ENCODE results near the gene APH1B.
"Not testable (repeated sequence)": the region's sequence is repeated elsewhere in the genome, so short reads cannot be mapped to it uniquely, and the experiment has no call there.

APH1B gene

GRCh38 chr15:63332367-63333124 is 55.1 kb downstream of the APH1B start:
- DNase-seq = no peak

- no peak for DNase-seq
Observed at GRCh38 chr15:63334821-63335220, 57.4 kb downstream of the APH1B start.

- DNase-seq = no peak
Observed at GRCh38 chr15:63335543-63336240, 58.3 kb downstream of the APH1B start.

GRCh38 chr15:63337046-63337445 is 59.6 kb downstream of the APH1B start:
- DNase-seq = no peak

- no peak for DNase-seq
Observed at GRCh38 chr15:63338170-63338569, 60.8 kb downstream of the APH1B start.

- DNase-seq = no peak
Observed at GRCh38 chr15:63339006-63339766, 61.8 kb downstream of the APH1B start.

GRCh38 chr15:63339836-63340235 is 62.4 kb downstream of the APH1B start:
- no peak for DNase-seq

GRCh38 chr15:63340353-63340752 is 62.9 kb downstream of the APH1B start:
- DNase-seq = no peak

GRCh38 chr15:63340878-63341277 is 63.5 kb downstream of the APH1B start:
- DNase-seq = no peak

GRCh38 chr15:63341898-63342297 is 64.5 kb downstream of the APH1B start:
- DNase-seq = no peak

GRCh38 chr15:63342996-63343562 is 65.7 kb downstream of the APH1B start:
- DNase-seq = not testable (repeated sequence)

GRCh38 chr15:63344731-63345390 is 67.5 kb downstream of the APH1B start:
- no peak for DNase-seq

- DNase-seq = no peak
Observed at GRCh38 chr15:63345391-63345752, 68.0 kb downstream of the APH1B start.

GRCh38 chr15:63347074-63347857 is 69.9 kb downstream of the APH1B start:
- DNase-seq = no peak

- no peak for DNase-seq
Observed at GRCh38 chr15:63348392-63348791, 71.0 kb downstream of the APH1B start.

- DNase-seq = no peak
Observed at GRCh38 chr15:63349156-63349555, 71.8 kb downstream of the APH1B start.

- no peak for DNase-seq
Observed at GRCh38 chr15:63349621-63350020, 72.2 kb downstream of the APH1B start.

GRCh38 chr15:63350178-63350621 is 72.8 kb downstream of the APH1B start:
- no peak for DNase-seq

- no peak for DNase-seq
Observed at GRCh38 chr15:63351170-63351569, 73.8 kb downstream of the APH1B start.

- no peak for DNase-seq
Observed at GRCh38 chr15:63352808-63353207, 75.4 kb downstream of the APH1B start.

- DNase-seq = no peak
Observed at GRCh38 chr15:63353261-63353660, 75.9 kb downstream of the APH1B start.

- no peak for DNase-seq
Observed at GRCh38 chr15:63353887-63354286, 76.5 kb downstream of the APH1B start.
